T-helper 22 cell (primary cell): Measurements from ENCODE around the gene PTPRU.
"Not testable (repeated sequence)": the region's sequence is repeated elsewhere in the genome, so short reads cannot be mapped to it uniquely, and the experiment has no call there.

ENCODE experiments used
- DNase-seq: peaks from one replicate; pipeline ENCODE4 v3.0.0-alpha.2; 2020; ENCODE audit warnings: low read depth

Gene PTPRU

DNA sequence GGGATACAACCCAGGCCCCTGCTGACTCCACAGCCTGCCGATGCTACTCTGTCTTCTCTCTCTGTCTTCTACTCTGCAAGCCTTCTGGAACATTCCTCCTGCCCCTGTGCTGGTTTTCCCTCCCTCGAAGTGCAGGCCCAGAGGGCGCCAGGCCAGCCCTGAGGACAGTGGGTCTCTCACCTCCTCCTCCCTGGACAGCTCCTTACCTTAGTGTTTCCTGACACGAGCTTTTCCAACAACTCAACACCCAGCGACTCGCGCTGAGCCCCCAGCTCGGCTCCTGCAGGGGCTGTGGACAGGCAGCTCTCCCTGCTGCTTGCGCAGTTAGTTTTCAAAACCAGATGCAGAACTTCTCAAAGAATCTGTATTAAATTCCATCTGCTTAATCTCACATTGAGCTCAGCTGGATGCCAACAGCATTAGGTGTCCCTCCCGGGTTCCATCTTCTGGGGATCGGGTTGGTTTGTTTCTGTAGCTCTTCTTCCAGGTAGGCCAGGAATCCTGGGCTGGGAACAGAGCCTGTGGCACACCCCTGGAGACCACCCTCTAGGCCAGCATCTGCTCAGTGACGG lies 54.2 kb downstream of the PTPRU start:
- no peak for DNase-seq

DNA sequence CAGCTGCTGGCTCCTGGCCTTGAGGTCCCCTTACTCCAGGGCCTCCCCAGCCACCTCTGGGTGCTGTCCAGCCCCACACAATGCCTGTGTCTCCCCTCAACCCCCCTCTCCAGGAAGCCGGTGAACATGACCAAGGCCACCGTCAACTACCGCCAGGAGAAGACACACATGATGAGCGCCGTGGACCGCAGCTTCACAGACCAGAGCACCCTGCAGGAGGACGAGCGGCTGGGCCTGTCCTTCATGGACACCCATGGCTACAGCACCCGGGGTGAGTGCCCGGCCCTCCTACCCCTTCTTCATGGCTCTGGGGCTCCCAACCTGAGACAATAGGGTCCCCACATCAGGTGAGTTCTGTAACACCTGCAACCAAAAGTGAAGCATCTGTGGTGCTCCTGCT lies 55.4 kb downstream of the PTPRU start:
- DNase-seq, result no peak

DNA sequence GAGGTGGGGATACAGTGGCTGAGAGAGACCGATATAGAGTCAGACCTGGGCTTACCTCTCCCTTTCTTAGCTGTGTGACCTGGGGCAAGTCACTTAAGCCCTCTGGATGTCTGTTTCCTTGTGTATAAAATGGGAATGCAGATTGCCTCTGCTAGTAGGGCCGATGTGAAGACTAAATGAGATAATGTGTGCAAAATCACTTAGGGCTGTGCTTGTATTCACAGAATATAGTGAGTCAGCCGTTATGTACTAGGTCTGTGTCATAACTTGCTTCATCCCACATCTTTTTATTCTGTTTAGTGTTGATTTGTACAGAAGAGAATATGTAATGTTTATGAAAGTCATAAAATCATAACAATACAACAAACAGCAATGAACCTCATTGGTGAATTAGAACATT lies 56.0 kb downstream of the PTPRU start:
- DNase-seq, result no peak

DNA sequence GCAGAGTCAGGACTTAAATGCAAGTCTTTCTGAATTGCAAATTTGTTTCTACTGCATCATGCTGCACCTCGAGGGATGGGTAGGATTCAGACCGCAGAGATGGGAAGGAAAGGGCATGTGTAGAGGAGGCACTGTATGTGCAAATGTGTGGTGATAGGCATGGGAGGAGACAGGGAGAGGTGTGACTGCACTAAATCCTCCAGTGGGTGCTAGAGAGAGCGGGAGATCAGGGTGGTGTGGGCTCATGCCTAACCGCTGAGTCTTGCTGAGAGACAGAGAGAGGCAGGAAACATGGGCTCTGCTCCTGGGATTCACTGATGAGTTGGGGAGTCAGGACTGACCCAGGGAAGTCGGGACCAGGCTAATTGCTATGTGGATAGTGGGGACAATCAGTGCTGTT lies 61.1 kb downstream of the PTPRU start:
- DNase-seq, result no peak

DNA sequence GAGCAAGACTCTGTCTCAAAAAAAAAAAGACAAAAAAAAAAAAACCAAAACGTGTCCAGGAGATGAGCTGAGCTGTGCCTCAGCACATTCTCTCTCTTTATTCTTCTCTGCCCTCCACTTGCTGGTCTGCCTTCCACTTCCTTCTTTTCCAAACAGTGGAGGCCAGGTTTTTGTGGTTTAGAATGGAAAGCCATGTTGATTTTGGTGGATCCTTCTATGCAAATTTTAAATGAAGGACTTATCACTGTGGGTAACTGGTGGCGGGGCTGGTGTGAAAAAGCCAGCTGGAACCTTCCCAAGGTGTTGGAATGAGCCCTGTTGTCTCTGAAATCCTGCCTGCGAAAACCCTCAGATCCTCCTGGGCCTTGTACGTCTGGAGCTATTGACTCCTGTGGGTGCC lies 61.9 kb downstream of the PTPRU start:
- no peak for DNase-seq

DNA sequence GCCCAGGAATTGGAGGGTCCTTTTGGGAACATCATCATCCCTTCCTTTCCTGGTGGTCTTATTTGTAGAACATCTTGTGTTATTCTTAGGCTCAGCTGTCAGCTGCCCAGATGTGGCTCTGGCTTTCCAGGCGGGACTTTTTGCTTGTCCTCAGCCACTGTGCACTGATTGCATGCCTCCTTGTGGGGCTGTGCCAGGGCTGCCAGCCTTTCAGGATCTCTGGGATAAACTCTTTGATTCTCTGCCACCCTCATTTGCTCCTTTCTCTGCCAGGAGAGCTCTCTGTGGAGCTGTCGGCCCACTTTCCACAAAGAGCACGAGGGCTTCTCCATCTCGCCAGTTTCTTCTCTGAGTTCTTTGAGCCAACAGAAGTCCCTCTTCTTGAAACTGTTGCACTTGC lies 63.1 kb downstream of the PTPRU start:
- no peak for DNase-seq

DNA sequence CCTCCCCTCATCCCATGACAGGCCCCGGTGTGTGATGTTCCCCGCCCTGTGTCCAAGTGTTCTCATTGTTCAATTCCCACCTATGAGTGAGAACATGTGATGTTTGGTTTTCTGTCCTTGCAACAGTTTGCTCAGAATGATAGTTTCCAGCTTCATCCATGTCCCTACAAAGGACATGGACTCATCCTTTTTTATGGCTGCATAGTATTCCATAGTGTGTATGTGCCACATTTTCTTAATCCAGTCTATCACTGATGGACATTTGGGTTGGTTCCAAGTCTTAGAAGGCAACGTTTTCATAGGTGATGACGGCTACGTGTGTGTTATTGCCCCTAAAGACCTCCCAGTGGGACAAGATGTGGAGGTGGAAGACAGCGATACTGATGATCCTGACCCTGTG lies 65.4 kb downstream of the PTPRU start:
- DNase-seq, result not testable (repeated sequence)

DNA sequence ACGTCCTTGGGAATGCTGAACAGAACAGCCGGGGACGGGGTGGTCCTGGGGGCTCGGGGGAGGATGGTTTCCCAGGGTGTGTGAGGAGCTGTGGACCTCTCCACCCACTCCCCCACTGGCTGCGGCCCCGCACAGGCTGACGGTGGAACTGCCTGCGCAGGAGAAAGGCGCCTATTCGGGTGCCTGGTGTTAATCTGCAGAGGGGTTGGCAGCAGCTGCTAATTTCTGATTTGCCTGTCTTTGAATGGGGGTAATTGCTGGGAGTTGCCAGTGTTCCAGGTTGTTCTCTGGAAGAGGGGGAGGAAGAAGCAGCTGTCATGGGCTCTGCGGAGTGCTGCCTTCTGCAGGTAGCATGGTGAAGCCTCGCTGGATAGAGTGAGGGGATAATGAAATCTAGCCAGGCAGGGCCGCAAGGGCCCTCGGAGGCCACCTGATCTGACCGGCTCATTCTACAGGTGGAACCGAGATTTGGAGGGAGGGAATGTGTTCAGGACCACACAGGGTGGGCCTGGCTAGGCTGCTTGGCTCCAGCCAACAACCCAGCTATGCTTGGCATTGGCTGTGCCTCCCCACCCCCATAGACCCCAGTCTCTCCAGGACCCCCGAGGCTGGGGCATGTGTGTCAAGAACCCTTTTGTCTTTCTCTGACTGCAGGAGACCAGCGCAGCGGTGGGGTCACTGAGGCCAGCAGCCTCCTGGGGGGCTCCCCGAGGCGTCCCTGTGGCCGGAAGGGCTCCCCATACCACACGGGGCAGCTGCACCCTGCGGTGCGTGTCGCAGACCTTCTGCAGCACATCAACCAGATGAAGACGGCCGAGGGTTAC lies 67.1 kb downstream of the PTPRU start:
- DNase-seq, result no peak

DNA sequence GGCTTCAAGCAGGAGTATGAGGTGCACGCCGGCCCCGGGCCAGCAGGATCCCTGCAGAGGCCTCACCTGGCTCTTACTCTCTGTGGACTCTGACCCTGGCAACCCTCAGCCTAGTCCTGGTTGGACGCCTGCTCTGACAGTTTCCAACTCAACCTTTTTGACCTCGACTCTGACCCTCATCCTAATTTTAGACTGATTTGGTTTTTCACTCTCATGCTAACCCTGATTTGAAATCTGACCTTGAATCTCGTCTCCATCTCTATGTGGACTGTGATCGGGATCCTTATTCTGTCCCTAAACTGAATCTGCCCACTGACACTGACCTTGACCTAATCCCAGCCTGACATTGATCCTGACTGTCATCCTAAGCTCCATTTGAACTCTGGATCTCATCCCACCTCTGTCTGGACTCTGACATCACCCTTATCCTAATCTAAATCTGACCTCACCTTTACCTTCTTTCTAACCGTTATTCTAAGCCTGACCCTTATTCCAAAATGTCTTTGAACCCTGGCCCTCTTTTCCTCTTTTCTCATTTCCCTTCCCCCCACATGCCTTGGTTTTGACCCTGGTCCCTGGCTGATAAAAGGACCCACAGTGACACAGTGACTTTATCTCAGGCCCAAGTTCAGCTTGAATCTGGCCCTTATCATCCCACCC lies 67.8 kb downstream of the PTPRU start:
- DNase-seq, result no peak

DNA sequence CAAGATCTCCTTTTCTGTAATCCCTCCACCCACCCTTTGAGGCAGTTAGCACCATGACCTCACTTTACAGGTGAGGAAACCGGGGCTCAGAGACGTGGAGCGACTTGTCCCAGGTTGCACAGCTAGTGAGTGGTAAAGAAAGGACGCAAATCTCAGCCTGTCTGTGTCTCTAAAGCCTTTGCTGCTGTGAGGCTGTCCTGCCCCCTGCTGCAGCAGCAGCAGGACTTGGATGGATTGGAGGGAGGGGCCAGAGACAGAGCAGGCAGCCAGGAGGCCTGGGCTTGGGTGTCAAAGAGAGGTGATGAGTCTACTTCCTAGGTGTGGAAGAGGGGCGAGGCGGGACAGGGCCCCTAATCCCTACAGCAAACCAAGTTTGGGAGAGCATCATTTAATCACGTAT lies 69.6 kb downstream of the PTPRU start:
- DNase-seq, result no peak

DNA sequence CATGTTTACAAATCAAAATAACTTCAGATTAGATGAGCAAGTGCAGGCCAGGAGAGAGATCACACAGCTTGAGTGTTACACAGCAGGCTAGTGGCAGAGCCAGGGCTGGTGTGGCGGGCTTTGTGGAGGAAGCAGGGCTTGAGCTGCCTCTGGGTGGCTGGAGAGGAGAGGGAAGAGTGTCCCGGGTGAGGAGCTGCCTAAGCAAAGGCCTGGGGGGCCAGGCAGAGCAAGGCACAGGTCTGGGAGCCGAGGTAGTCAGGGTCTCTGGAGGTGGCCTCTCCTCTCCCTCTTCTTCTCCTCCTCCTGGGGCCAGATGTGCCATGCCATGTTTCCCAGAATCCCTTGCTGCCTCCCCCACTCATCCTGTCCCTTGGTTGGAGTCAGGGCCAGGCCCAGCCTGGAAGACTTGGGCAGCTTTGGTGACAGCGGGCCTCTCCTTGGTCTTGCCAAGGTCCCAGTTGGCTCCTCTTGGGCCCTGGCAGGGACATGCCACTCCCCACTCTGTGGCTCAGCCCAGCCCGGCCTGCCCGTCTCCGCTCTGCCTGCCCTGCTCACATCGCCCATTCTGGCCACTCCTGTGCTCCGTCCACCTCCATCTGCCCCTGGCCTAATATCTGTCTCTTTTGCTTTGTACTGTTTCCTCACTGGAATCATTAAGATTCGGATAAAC lies 70.3 kb downstream of the PTPRU start:
- no peak for DNase-seq

DNA sequence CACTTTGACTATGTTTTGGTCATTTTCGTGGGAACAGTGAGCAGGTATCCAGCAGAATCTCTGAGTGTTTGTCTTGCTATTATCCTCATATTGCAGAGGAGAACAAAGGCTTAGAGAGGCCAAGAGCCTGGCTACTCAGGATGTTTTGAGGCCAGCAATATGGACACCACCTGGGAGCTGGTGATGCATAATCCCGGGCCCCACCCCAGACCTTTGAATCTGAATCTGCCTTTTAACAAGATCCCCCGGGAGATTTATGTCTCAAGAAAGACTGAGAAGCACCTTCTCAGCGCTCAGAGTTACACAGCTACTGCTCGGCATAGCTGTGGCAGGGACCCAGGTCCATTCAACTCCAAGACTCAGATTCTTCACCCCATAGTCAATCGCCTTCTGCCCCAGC lies 72.8 kb downstream of the PTPRU start:
- no peak for DNase-seq

DNA sequence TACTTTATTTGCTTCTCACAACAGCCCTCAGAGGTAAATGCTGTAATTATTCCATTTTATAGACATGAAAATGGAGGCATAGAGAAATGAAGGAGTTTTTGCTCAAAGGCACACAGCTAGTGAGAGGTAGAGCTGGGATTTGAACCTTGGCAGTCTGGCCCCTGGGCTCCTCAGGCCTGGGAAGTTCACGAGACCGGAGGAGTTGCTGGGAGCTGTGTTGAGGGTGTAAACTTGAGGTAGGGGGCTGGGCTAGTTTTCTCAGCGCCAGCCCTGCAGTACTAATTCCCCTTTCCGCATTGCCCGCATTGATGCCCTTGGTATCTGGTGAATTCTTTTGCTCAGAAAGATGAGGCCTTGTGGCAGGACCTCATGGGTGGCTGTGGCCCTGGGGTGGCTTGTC lies 73.3 kb downstream of the PTPRU start:
- DNase-seq, result no peak

DNA sequence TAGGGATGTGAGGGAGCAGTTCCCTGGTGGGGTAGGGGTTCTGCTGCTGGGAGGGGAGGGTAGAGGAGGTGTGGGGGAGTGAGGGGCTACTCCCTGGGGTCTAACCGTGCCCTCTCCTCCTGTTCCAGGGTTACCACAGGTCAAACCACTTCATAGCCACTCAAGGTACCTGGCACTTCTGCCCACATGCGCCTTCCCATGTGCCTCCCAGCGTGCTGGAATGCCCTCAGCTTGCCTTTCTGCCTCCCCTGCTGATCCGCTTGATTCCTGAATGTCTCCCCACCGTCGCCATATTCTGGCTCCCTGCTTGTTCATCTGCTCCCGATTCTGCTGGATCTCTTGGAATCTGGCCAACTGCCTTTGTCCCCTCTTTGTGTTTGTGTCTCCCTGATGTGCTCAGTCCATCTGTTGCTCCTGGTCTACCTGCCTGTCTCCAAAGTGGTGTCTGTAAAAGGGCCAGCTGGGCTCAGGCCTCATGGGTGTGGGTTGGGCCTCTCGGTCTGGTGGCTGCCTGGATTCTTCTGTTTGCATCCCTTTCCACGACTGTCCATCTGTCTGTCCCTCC lies 74.4 kb downstream of the PTPRU start:
- no peak for DNase-seq

DNA sequence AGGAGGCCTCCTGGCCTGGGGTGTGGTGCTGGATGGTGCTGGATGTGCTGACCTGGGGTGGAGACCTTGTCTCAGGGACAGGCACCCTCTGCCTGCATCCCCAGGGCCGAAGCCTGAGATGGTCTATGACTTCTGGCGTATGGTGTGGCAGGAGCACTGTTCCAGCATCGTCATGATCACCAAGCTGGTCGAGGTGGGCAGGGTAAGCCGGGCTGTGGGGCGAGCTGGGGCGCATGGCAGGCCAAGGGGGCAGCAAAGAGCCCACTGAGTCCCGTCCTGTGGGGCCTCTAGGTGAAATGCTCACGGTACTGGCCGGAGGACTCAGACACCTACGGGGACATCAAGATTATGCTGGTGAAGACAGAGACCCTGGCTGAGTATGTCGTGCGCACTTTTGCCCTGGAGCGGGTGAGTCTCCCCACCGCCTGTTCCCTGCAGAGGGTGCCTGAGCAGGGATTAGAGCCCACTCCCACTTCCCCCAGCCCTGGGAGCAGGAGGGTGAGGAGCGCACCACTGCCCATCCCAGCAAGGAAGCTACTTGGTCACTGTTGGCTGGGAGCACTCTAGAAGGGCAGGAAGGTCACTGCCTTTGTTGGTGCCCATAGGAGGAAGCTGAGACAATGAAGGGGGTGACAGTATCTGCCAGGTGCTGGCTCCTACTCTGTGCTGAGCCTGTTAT lies 75.2 kb downstream of the PTPRU start:
- DNase-seq, result no peak

DNA sequence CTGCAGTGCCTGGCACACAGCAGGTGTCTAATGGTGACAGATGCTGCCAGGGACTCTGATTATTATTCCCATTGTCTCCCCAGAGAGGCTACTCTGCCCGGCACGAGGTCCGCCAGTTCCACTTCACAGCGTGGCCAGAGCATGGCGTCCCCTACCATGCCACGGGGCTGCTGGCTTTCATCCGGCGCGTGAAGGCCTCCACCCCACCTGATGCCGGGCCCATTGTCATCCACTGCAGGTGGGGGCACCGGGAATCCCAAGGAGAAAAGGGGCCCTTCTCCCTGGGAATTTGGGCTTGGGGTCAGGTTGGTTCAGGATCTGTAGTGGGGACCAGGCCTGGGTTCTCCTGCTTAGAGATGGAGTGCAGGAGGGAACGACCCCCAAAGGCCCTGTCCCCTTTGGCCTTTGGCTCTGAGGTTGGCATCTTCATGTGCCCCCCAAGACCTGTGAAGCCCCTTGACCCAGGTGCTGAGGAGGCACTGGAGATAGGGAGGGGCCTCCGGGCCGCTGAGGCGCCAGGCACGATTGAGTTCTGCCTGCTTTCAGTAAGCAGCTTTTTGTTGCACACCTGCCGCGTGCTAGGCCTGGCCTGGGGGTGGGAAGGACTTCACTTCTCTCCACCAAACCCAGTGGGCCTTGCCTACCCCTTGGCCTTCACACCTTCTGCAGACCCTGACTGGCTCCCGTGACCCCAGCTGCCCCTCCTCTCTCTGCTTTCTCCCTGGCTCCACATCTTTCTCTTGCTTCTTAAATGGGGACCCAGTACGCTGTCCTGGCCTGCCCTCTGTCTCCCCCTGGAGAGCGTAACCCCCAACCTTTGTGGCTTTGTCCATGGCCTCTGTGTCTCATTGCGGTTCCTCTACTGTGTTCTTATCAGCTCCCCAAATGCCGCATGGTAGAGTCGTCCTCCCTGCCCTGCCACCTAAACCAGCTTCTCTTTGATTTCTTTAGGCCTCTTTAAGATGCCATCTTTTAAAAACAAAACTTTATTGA lies 76.4 kb downstream of the PTPRU start:
- DNase-seq, result no peak

DNA sequence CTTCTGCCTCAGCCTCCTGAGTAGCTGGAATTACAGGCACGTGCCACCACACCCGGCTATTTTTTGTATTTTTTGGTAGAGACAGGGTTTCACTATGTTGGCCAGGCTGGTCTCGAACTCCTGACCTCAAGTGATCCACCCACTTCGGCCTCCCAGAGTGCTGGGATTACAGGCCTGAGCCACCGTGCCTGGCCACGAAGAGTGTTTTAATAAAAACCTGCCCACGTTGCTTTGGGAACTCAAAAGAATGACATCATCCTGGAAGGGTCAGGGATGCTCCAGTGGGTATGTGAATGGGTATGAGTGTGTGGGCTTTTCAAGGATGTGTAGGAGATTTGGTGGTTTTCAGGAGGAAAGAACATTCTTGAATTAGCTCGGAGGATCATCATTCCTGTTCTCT lies 78.4 kb downstream of the PTPRU start:
- not testable (repeated sequence) for DNase-seq

DNA sequence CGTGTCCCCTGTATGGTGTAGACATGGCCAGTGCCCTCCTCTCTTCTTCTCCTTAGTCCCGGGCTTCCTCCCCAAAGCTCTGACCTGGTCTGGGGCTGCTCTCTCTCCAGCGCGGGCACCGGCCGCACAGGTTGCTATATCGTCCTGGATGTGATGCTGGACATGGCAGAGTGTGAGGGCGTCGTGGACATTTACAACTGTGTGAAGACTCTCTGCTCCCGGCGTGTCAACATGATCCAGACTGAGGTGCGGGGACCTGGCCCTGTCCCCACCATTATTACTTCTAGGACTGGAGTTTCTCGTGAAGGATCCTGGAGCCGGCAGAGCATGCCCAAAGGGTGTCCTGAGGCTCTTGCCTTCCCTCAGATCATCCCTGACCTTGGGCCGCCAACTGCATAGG lies 78.9 kb downstream of the PTPRU start:
- DNase-seq, result no peak

DNA sequence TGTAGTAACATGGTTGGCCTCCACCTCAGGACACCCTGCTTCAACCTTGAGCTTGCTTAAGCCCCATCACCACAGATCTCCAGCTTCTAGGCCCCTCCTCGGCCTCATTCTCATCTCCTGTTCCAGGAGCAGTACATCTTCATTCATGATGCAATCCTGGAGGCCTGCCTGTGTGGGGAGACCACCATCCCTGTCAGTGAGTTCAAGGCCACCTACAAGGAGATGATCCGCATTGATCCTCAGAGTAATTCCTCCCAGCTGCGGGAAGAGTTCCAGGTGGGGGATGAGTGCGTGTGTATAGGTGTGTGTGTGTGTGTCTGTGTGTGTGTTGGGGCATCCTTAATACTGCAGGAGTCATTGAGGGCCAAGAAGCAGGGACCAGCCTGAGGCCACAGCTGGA lies 79.6 kb downstream of the PTPRU start:
- no peak for DNase-seq

DNA sequence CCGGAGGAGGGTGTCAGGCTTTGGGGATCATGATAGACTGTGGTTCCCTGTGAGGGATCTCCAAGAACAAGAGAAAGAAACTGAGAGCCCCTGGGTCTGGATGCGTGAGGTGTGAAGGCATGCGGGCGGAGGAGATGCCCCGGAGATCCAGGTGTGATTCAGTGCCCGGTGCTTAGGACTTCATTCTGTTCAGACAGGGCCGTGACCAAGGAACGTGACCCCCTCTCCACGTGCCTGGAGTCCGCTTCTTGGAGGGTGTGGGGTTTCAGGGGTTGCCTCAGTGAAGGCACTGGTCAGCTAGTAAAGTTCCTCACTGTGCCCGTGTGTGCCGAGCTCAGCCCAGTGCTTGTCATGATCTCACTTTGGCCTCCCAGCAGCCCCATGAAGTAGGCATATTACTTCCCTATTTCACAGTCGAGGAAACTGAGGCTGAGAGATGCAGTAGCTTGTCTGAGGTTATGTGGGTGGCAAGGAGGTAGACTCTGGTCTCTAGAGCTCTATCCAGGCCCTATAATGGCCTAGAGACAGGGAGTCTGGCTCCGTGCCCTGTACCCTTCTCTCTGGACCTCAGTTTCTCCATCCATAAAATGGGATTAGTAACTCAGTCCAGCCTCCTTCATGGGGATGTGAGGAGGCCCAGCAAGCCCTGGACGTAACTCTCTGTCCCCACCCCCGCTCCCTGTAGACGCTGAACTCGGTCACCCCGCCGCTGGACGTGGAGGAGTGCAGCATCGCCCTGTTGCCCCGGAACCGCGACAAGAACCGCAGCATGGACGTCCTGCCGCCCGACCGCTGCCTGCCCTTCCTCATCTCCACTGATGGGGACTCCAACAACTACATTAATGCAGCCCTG lies 81.0 kb downstream of the PTPRU start:
- DNase-seq, result no peak
